GM18511 (cell line): Measurements from ENCODE around the gene RPL10A.

Experiments
- ATAC-seq: cut with Tn5 transposase; IDR thresholded peaks from one replicate; pipeline ENCODE4 v1.9.1; 2021; ENCODE audit warnings: mild to moderate bottlenecking, moderate library complexity; ENCODE audit not compliant: unreplicated experiment

RPL10A gene

DNA sequence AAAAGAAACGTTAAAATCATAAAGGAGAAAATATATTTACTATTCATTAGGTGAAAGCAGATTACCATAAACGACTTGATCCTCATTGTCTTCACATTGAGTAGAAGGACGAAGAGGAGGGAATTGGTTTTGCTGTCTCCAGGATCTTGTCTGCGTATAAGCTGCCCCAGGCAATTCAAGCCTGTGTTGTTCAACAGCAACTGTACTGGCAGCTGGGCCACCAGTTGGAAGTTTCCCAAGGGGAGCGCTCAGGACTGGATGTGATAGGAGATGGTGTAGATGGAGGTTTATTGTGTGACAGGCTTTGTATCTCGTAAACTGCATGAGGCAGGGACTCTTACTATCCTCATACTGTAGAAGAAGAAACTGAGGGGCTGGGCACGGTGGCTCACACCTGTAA lies 20.0 kb upstream of the RPL10A start:
- no peak for ATAC-seq

DNA sequence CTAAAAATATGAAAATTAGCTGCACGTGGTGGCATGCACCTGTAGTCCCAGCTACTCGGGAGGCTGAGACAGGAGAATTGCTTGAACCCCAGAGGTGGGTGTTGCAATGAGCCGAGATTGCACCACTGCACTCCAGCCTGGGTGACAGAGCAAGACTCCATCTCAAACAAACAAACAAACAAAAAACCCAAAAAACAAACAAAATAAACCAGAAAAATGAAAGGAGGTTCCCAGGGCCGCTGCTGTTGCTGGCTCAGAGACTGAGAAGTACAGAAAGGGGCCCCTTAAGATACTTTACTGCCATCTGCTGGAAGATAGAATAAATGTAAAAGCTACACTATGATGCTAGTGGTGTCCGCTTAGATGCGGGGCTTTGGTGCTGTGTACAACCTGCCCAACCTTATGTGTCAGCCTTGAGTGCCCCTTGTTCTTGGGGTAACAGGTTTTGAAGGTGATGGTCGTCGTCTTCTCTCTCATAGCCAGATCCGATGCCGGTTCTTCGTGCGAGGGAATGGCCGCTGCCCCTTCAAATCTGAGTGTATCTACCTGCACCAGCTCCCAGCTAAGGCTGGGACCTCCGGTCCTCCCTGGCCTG lies 18.8 kb upstream of the RPL10A start:
- ATAC-seq = peak; percentile 44

DNA sequence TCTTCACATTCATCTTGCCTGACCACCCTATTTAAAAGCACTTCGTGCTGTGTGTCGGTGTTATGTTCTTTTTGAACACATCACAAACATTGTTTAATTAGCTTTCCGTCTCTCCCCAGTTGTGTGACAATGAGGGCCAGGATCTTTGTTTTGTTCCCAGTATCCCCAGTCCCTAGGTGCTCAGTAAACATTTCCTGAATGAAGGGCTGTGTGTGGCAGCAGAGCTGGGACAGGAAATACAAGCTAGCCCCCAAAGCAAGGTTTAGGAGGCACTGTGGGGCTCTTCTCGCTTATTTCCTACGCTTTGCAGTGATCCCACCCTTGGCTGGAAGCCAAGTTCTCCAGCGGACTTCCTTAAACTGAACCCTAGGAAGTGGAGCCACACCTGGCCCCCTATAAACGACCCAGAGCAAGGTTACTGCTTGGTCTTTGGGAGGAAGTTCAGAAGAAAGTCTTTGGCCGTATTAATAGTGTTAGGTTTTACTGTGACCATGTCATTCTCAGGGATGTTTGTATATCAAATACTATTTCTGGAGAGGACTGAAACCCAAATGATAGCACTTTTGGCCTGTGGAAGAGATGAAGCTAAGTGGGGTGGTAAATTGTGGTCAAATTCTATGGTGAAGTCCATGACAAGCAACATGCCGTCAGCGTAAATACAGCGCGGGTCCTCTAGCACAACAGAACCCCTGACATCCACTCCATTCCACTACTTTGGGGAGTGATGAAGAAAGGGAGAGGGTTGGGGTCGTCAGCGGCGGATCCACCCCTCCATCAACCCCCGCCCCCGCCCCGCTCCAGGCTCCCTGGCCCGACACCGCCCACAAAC lies 16.6 kb upstream of the RPL10A start:
- peak; percentile 15 for ATAC-seq

DNA sequence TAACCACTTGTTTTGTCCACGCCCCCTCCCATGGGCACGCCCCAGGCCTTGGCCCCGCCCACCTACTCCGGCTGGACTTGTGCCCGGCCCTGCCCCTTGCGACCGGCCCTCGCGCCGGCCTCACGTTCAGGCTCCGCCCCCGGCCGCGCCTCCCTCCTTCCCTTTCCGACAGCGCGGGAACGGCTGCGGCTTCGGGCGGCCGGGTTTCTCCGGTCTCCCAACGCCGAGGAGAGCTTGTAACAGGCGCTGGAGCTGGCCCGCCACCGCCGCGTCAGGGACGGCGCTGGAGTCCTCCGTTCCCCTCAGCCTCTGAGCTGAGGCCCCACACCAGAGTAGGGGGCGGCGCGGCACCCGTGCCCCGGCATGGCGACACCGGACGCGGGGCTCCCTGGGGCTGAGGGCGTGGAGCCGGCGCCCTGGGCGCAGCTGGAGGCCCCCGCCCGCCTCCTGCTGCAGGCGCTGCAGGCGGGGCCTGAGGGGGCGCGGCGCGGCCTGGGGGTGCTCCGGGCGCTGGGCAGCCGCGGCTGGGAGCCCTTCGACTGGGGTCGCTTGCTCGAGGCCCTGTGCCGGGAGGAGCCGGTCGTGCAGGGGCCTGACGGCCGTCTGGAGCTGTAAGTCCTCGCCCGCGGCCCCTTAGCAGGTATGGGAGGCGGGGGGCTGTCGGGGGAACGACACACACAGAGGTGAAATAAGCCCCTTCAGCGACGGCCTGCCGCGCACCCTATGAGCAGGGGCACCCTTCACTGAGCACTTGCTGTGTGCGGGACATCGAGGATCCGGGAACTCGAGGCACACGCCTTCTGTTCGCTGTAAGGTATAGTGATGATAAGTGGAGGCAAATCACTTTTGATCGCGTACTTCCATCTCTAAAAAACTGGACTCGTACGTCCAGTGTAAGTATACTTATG lies 15.8 kb upstream of the RPL10A start, which contains the start of gene FANCE:
Gene FANCE (plus strand): TSS at position 156 of the 908 bp plus-strand sequence. CDS start 208 bp downstream, at position 364.
- ATAC-seq = peak; percentile 93

DNA sequence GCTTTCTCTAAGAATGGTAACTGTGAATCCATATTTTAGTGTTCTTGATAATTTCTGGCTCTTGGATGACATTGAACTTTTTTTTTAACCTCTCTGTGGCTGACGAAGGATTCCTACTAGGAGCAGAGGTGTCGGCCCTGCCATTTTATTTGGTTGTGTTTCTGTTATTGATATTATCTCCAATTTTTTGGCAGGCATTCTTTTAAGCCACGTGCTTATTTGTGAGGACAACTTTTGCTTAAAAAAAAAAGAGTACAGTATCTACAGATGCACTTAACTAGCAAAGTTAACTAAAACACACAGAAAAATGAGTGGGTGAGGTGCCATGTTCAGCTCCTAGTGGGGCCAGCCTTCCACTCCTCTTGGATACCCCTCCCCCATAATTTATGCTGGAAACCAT lies 15.0 kb upstream of the RPL10A start:
- no peak for ATAC-seq

DNA sequence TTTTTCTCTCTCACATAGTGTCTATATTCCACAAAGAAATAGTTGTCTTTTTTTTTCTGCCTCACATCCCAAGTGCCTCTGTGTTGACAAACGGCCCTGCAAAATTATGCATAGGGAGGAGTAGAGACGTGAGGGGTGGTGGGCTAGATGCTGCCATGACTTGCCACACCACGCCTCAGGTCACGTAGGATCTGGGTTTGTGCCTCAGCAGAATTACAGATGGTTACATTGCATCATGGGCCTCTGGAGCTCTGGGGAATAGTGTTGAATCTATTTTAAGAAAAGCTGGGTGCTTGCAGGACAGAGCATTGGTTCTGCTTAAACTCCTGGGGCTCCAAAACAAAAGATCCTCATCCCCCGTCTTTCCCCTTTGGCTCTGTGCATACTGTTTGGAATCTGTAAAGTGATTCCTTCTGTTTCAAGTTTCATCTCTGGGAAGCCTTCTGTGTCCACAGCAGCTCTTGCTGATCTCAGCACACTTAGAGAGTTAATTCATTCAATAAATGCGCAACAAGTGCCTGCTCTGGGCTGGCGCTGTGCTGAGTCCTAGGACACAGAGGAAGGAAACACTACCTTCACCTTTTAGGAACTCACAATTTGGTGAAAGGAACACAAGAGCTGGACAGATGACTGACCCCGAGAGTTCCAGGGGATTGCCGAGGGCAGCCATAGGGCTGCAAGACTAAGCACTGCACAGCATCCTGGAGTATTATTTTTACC lies 13.7 kb upstream of the RPL10A start:
- no peak for ATAC-seq

DNA sequence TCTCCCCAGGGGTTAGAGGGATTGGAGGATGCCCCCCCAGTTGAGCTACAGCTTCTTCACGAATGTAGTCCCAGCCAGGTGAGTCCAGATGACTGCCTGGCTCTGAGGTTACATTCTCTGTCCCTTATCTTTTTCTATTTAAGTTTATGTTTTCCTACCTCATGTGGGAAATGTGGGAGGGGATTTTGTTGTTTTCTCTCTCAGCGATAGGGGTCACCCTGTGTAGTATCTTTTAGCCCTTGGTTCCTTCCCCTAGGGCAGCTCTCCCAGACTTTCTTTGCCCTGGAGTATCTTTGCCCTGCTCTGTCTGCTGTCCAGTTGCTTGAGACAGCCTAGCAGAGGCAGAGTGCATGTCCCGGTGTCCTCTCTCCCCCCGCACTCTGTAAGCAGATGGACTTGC lies 10.3 kb upstream of the RPL10A start:
- no peak for ATAC-seq

DNA sequence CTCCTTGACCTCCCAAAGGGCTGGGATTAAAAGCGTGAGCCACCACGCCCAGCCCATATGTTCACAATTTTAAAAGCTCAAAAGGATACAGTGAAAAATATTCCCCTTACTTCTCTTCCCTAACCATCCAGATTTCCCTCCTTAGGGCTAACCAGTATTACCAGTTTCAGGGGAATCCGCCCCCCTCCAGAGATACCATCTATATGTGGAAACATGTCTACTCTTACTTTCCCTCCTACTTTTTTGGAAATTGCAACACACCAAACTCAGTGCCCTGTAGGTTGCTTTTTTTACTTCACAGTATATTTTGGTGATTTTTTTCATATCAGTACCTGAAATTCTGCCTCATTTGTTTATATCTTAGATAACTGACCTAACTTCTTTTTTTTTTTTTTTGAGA lies 6.9 kb upstream of the RPL10A start:
- no peak for ATAC-seq

DNA sequence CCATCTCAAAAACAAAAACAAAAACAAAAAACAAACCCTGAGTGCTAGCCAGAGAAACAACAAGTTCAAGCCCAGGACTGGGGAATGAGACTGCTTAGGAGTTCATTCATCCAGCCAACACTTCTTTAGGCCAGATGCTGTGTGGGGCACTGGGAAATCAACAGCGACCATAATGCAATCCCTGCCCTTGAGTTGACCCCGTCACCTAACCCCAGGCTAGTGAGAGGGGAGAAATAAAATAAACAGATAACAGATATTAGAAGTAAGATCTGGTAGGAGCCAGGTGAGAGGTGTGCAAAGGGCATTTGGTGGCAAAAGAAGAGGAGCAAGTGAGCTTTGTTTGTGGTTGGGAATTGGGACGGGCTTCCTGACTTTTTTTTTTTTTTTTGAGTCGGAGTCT lies 4.9 kb upstream of the RPL10A start:
- ATAC-seq = no peak

DNA sequence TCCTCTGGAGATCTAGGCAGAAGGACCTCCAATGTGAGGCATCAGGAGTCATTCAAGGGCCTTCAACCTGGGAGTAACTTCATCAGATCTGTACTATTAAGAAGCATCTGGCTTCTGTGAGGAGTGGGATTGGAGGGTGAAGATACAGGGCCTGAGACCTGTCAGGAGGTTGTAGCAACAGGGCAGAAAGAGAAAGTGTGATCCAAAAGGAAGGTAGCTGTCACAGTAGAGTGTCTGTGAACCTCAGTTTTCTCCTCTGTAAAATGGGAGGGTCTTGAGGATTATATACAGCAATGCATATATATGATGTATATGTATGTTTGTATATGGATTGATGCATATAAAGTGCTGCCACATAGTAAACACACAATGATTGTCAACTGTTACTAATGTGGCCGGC lies 2.6 kb upstream of the RPL10A start:
- ATAC-seq = no peak

DNA sequence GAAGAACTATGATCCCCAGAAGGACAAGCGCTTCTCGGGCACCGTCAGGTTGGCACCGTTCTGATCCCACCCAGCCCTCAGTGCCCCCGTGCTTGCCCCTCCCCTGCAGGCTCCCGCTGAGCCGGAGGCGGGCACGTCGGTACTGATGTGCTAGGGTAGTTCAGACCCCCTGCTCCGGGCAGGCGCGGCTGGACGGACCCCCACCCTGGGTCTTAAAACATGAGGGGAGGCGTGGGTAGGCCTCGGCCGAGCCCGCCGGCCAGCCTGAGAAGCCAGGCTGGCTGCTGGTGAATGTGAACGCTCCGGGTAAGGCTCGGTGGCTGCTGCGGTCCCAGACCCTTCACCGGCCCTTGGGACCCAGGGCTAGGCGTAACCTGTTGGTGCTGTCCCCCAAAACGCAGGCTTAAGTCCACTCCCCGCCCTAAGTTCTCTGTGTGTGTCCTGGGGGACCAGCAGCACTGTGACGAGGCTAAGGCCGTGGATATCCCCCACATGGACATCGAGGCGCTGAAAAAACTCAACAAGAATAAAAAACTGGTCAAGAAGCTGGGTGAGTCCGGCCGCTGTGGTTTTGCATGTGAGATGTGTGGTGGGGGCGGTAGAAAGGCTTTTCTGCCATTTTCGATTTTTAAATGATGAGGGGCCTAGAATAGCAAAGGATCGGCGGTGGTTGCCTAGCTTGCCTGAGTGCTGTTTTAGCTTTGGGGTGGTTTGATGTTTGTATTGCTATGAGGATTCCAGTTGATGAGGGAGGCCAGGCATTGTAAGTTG lies 964 bp downstream of the RPL10A start:
- no peak for ATAC-seq

DNA sequence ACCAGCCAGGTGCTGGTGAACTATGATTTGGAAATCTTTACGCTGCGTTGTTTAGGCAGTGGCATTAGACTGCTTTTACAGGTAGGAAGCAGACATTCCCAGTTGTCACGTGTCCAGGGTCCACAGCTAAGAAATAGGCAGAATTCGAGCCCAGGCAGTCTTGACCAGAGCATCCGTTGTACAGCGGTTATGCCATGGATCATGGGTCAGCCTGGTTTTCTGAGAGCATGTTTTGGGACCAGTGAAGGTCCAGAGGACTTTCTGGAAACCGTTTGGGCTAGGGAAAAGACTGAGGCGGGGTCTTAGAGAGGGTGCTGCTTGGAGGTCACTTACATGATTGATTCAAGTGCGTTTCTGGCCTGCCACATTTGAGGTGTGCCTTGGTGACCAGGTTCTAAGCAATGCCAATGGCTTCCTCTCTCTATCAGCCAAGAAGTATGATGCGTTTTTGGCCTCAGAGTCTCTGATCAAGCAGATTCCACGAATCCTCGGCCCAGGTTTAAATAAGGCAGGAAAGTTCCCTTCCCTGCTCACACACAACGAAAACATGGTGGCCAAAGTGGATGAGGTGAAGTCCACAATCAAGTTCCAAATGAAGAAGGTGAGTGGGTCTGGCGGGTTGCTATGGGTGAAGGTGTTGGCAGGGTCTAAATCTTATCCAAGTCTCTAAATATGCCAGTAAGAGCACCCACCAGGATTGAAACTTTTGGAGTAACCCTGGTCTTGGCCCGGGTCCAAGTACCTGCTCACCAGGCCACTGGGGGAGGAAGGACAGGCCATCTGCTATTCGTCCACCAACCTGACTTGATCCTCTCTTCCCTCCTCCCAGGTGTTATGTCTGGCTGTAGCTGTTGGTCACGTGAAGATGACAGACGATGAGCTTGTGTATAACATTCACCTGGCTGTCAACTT lies 1.8 kb downstream of the RPL10A start:
- no peak for ATAC-seq

DNA sequence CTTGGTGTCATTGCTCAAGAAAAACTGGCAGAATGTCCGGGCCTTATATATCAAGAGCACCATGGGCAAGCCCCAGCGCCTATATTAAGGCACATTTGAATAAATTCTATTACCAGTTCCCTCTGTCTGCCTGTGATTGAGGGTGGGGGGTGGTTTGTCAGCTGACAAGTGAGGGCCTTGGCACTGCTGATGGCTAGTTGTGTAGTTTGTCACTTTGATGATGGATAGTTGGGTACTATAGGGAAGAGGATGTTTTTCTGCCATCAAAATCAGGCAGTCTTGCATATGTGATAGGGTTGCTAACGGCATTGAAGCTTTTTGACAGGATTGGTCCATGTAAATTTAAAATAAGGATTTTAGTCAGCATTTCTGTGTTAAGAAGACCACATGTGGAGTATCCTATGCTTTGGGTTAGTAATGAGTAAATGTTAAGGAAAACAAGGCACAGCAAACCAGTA lies 2.5 kb downstream of the RPL10A start:
- ATAC-seq = no peak

DNA sequence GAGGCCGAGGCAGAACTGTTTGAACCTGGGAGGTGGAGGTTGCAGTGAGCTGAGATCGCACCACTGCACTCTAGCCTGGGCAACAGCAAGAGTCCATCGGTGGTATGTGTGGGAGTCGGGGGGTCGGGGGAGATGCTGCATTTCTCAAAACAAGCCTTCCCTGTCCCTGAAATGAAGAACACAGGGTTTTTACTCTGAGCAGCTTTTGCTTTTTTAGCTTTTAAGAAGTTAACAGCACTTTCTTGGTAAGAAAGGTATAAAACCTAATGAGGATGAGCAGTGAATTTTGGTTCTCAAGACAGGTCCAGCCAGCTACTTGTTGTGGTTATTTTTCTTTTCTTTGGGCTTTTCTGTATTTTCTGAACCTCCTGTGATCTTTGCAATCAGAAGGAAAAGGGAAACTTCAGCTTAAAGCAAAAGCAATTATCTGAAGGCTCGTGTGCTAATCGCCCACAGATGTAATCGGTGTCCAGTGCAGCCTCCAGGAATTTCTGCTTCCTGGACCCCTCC lies 3.7 kb downstream of the RPL10A start:
- no peak for ATAC-seq

DNA sequence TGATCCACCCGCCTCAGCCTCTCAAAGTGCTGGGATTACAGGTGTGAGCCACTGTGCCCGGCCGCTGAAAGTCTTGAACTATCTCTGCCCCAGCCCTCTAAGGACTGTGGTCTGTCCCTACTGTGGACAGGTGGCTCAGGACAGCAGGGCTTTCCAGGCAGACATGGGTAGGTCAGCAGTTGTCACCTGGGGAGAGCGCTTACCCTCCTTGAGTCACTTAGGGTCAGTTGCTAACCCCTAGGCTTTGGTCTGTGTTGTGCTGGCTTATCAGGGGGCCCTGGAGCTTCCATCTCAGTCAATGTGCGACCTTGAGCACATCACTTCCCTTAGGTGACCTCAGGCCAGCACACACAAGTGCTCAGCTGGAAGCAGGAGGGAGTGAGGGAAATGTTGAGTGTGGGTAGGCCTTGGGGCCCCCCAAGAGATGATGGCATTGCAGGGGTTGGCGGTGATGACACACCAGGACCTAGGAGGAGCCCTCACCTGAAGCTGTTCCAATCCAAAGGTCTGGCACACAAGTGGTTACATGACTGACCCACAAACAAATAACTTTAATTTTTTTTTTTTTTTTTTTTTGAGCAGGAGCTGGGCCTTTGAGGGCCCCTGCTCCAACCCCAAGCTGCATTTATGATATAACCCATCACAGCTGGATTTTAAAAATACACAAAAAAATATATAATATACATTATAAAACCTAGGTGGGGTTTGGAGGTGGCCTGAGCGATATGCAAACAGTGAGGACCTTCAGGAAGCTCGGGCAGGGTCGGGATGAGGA lies 5.1 kb downstream of the RPL10A start:
- ATAC-seq = no peak

DNA sequence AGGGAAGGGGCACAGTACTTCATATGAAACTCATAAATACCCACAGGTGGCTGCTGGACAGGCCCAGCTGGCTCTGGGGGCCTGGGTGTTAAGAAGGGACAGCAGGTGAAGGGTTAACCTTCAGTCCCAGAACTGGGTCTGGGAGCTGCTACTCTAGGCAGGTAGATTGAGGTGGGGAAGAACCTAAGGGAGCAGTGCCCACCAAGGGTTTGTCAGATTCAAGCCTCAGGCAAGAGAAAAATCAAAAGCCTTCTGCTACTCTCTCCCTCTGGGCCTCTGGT lies 5.6 kb downstream of the RPL10A start:
- ATAC-seq = no peak

DNA sequence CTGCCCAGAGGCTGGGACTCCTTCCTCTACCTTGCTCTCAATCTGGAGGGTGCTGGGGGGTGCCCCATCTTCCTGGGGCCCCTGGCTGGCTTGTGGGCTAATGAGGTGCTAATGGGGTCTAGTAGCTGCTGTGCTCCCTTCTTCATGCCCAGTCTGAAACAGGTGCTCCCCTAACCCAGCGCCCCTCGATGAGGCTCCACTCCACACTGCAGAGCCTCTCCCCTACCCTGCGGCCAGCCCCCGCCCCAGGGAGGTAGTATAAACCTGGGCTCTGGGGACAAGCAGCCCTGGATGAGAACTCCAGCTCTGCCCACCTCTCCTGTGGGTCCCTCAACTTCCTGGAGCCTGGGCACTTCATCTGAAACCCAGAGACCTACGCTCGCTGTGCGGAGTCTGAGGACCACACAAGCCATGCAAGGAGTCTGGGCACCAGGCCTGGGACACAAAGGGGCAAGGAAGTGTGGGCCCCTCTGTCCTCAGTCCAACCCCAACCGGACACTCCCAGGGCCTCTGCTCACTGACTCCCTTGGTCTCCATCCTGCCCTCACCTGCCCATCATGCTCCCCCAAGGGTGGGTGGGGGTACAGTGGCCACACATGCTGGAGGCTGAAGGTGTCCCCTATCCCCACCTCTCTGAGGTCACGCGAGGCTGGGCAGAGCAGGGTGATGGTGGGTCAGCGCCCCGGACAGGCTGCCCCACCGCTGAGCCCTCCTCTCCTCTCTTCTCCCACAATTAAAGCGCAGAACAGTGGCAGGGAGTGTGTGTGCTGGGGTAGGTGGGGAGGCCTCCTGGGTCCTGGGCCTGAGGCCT lies 6.1 kb downstream of the RPL10A start:
- ATAC-seq = no peak
